Heart left ventricle (tissue), 16 donors: ENCODE measurements around the gene MYBPH. TPM values are rescaled to one million over a fixed set of nuclear protein-coding genes. Genes with fewer than 3 reads are reported as not detected.

Experiments
- ATAC-seq, 4 donors: fragments of 200-7000 bp; cut with Tn5 transposase; one replicate each; pipeline ENCODE4 v1.9.1; 2020 to 2022; ENCODE audit warnings: moderate library complexity in 4 of 4, mild to moderate bottlenecking in 3 of 4, moderate number of reproducible peaks in 1 of 4
- DNase-seq, 5 donors: peaks; one replicate each; pipeline ENCODE4 v3.0.0-alpha.2; 2020
- H3K27ac ChIP-seq, 12 donors: fragments of 200-600 bp; sonication (generic) in 4 of 12; one replicate each; pipeline versions ENCODE4 v1.5.0 to v1.8.0; 2016 to 2022; ENCODE audit warnings: mild to moderate bottlenecking in 2 of 12
- H3K27me3 ChIP-seq, 9 donors: fragments of 200-600 bp; sonication (generic) in 2 of 9; one replicate each; pipeline versions ENCODE4 v1.5.1 to v1.8.0; 2016 to 2022; ENCODE audit warnings: mild to moderate bottlenecking in 3 of 9
- H3K36me3 ChIP-seq, 9 donors: fragments of 200-600 bp; sonication (generic) in 2 of 9; one replicate each; pipeline versions ENCODE4 v1.5.0 to v1.8.0; 2018 to 2022; ENCODE audit warnings: mild to moderate bottlenecking in 2 of 9
- H3K4me1 ChIP-seq, 12 donors: fragments of 200-600 bp; sonication (generic) in 4 of 12; one replicate each; pipeline versions ENCODE4 v1.5.0 to v1.8.0; 2016 to 2022; ENCODE audit warnings: mild to moderate bottlenecking in 3 of 12
- H3K4me3 ChIP-seq, 12 donors: fragments of 200-600 bp; sonication (generic) in 4 of 12; one replicate each; pipeline versions ENCODE4 v1.5.0 to v1.8.0; 2017 to 2022; ENCODE audit warnings: mild to moderate bottlenecking in 9 of 12, moderate library complexity in 4 of 12
- H3K9me3 ChIP-seq, 12 donors: fragments of 200-600 bp; sonication (generic) in 4 of 12; one replicate each; pipeline versions ENCODE4 v1.5.0 to v1.8.0; 2016 to 2022; ENCODE audit warnings: mild to moderate bottlenecking in 1 of 12
- CTCF ChIP-seq, 12 donors: fragments of 200-600 bp; sonication (generic) in 4 of 12; IDR thresholded peaks; one replicate each; pipeline versions ENCODE4 v1.5.0 to v1.8.0; 2018 to 2022; ENCODE audit warnings: antibody characterized with exemption in 12 of 12, mild to moderate bottlenecking in 5 of 12
- POLR2A ChIP-seq, 2 donors: fragments of 450-650 bp; IDR thresholded peaks; one replicate each; pipeline ENCODE4 v1.6.1; 2017; ENCODE audit warnings: antibody characterized with exemption in 2 of 2, mild to moderate bottlenecking in 2 of 2, moderate library complexity in 2 of 2
- WGBS, 4 donors: extraction: QIAGEN DNeasy Blood & Tissue Kit in 2 of 4; methylation state at CpG; one replicate each; pipeline versions ENCODE4 v1.1.5 to v1.1.7; 2013 to 2018; 5-methylcytosine and 5-hydroxymethylcytosine counted together
- intact Hi-C, 10 donors: fragments of 100-400 bp; cut with DNase I; formaldehyde crosslinking; loops; one replicate each; pipeline versions ENCODE4 v1.11.1 to v1.14.2; 2022
- polyA plus RNA-seq, 2 donors: library from polyadenylated mRNA; stranded (reverse); fragments of 200-250 nt; gene quantifications; one replicate each; pipeline ENCODE4 v1.2.3, GENCODE V29; 2013
- total RNA-seq, 9 donors: library from RNA; depleted of rRNA in 2 of 9; stranded (reverse); fragments of >200 nt in 2 of 9; fragmentation: NEBNext Ultra II Directional in 3 of 9; extraction: Animal tissue kit (Norgen Biotek cat#: 25700) in 3 of 9; gene quantifications; one replicate each; pipeline versions ENCODE4 v1.1.0 to v1.2.4, GENCODE V29; 2016 to 2023
- donor health status: ischemic (EF 13 %, LVEDD 7.1; RV severe dilation, severe dysfunction).
- donor health status: healthy with polysubstance abuse.
- donor health status: DM: no; HTN: yes; CAD: no.
- donor health status: DM: no; HTN: no; CAD: no.
- donor health status: ischemic (EF 25% LVEDD 6.9; RV normal size, moderate dysfunction).
- donor health status: ischemic (EF 25% LVEDD 5.7; RV mildly dilated, moderate dysfunction).
- donor health status: healthy.
- donor health status: DM: yes; HTN: yes; CAD: no.
- donor health status: ischemic (EF 35%, LVEDD 5.7; RV mildly dilated, moderate dysfunction).
- donor health status: nonischemic (EF 11% LVEDD 7.7; RV severe dilation, severe dysfunction).
- donor health status: DM: yes; HTN: yes; CAD: no.
- donor health status: PGD.
- donor health status: ischemic (EF 29% LVEDD 5.4; RV normal size, mild dysfunction).
- donor health status: nonischemic (EF 23%, LVEDD 6.1; RV moderate dilation, normal function).

MYBPH gene
- total and polyA plus RNA-seq, 11 donors = 0.32 TPM; not detected in 10

GRCh38 chr1:203156280-203156679 is 19.3 kb downstream of the MYBPH start:
- intact Hi-C loops = no loop called here
- no peaks in the 10 kb centered on the region for H3K36me3 ChIP-seq
- 60 to 79% (median 71%) methylated on average over 1 of the region's 1 CpG for WGBS, 4 donors
- no peak for DNase-seq
- H3K9me3 ChIP-seq = no peaks in the 10 kb centered on the region
- no peak for ATAC-seq
- H3K4me1 ChIP-seq = peaks cover 0 to 22% (median 6%) of the 10 kb centered on the region in 12 donors
- no peaks in the 10 kb centered on the region for H3K27me3 ChIP-seq
- TF ChIP-seq POLR2A (IDR thresholded peaks at IDR 0.05) (no peak), CTCF (IDR thresholded peaks at IDR 0.05) (no peak)
- H3K4me3 ChIP-seq = no peak overlapping the region
- no peak overlapping the region for H3K27ac ChIP-seq

- DNase-seq = no peak
- H3K4me1 ChIP-seq = peaks cover 0 to 22% (median 7%) of the 10 kb centered on the region in 12 donors
- ATAC-seq = no peak
- TF ChIP-seq POLR2A (IDR thresholded peaks at IDR 0.05) = no peak
- no peak for TF ChIP-seq CTCF (IDR thresholded peaks at IDR 0.05)
- H3K4me3 ChIP-seq = no peak overlapping the region
- intact Hi-C loops = no loop called here
- H3K27ac ChIP-seq = no peak overlapping the region
- H3K36me3 ChIP-seq = no peaks in the 10 kb centered on the region
- H3K9me3 ChIP-seq = no peaks in the 10 kb centered on the region
- WGBS, 4 donors = 72 to 84% (median 75%) methylated on average over 13 of the region's 13 CpGs
- no peaks in the 10 kb centered on the region for H3K27me3 ChIP-seq
Observed at GRCh38 chr1:203153989-203154821, 21.4 kb downstream of the MYBPH start.

GRCh38 chr1:203153051-203153988 is 22.3 kb downstream of the MYBPH start:
- no peak for ATAC-seq
- TF ChIP-seq CTCF (IDR thresholded peaks at IDR 0.05) (no peak), POLR2A (IDR thresholded peaks at IDR 0.05) (no peak)
- DNase-seq = no peak

More at GRCh38 chr1:203153051-203153988, 22.3 kb downstream of the MYBPH start:
- Histone ChIP-seq H3K27me3 (no peaks in the 10 kb centered on the region), H3K9me3 (no peaks in the 10 kb centered on the region), H3K27ac (no peak overlapping the region), H3K36me3 (no peaks in the 10 kb centered on the region), H3K4me1 (peaks cover 0 to 22% (median 7%) of the 10 kb centered on the region in 12 donors), H3K4me3 (no peak overlapping the region)
- intact Hi-C loops = no loop called here
- WGBS, 4 donors = 63 to 77% (median 73%) methylated on average over 9 of the region's 9 CpGs
